ENCODE data around the gene CYP46A1.
"Not testable (repeated sequence)": the region's sequence is repeated elsewhere in the genome, so short reads cannot be mapped to it uniquely, and the experiment has no call there.

CYP46A1 gene

DNA sequence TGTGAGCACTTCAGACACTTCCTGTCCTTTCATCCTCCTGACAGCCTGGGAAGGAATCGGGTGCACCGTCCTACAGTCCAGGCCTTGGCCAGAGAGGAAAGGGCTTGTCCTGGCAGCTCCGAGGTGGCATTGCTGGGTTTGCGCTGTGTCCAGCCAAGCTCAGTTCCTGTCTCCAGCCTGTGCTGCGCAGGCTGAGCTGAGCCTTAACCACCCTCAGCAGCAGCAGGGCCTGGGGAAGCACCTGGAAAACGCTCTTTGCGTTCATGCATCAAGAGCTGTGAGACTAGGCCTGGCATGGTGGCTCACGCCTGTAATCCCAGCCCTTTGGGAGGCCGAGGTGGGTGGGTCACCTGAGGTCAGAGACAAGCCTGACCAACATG, 75.4 kb downstream of the CYP46A1 start:
- Histone ChIP-seq H3K27me3 (no peaks in the 10 kb centered on the region), H3K36me3 (no peaks in the 10 kb centered on the region), H3K4me1 (no peaks in the 10 kb centered on the region), H3K9me3 (no peaks in the 10 kb centered on the region), H3K4me3 (ENCODE audit: low read depth, low read length) (no peak overlapping the region)
- no peak for DNase-seq
- TF ChIP-seq, protein P1, sequence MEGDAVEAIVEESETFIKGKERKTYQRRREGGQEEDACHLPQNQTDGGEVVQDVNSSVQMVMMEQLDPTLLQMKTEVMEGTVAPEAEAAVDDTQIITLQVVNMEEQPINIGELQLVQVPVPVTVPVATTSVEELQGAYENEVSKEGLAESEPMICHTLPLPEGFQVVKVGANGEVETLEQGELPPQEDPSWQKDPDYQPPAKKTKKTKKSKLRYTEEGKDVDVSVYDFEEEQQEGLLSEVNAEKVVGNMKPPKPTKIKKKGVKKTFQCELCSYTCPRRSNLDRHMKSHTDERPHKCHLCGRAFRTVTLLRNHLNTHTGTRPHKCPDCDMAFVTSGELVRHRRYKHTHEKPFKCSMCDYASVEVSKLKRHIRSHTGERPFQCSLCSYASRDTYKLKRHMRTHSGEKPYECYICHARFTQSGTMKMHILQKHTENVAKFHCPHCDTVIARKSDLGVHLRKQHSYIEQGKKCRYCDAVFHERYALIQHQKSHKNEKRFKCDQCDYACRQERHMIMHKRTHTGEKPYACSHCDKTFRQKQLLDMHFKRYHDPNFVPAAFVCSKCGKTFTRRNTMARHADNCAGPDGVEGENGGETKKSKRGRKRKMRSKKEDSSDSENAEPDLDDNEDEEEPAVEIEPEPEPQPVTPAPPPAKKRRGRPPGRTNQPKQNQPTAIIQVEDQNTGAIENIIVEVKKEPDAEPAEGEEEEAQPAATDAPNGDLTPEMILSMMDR (IDR thresholded peaks at IDR 0.05; ENCODE audit: low read depth, low read length): no peak

DNA sequence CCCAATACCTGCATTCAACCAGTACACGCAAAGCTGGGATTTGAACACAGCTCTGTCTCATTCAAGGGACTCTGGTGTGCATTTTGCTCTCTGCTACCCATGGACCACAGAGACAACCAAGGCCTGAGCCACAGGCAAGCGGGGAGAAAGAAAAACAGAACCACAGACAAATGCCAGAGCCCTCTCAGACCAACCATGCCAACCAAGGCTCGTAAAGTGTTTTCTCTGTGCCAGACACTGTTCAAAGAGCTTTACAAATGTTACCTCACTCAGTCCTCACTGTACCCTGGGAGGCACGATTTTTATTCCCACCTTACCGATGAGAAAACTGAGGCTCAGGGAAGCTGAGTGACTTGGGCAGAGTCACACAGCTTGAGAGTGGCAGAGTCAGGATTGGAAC, 76.7 kb downstream of the CYP46A1 start:
- Histone ChIP-seq H3K9me3 (no peaks in the 10 kb centered on the region), H3K4me1 (no peaks in the 10 kb centered on the region), H3K27me3 (no peaks in the 10 kb centered on the region), H3K4me3 (ENCODE audit: low read depth, low read length) (no peak overlapping the region), H3K36me3 (no peaks in the 10 kb centered on the region)
- TF ChIP-seq, protein P1 (IDR thresholded peaks at IDR 0.05; ENCODE audit: low read depth, low read length): no peak
- DNase-seq: no peak

DNA sequence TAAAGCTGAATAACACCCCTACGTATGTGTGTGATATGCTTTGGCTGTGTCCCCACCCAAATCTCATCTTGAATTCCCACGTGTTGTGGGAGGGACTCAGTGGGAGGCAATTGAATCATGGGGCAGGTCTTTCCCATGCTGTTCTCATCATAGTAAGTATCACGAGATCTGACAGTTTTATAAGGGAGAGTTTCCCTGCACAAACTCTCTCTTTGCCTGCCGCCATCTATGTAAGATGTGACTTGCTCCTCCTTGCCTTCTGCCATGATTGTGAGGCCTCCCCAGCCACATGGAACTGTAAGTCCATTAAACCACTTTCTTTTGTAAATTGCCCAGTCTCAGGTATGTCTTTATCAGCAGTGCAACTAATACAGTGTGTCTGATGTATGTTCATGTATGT, 78.8 kb downstream of the CYP46A1 start:
- not testable (repeated sequence) for H3K27me3 ChIP-seq; H3K4me3 ChIP-seq (ENCODE audit: low read depth, low read length); DNase-seq; H3K36me3 ChIP-seq; H3K9me3 ChIP-seq; H3K4me1 ChIP-seq

DNA sequence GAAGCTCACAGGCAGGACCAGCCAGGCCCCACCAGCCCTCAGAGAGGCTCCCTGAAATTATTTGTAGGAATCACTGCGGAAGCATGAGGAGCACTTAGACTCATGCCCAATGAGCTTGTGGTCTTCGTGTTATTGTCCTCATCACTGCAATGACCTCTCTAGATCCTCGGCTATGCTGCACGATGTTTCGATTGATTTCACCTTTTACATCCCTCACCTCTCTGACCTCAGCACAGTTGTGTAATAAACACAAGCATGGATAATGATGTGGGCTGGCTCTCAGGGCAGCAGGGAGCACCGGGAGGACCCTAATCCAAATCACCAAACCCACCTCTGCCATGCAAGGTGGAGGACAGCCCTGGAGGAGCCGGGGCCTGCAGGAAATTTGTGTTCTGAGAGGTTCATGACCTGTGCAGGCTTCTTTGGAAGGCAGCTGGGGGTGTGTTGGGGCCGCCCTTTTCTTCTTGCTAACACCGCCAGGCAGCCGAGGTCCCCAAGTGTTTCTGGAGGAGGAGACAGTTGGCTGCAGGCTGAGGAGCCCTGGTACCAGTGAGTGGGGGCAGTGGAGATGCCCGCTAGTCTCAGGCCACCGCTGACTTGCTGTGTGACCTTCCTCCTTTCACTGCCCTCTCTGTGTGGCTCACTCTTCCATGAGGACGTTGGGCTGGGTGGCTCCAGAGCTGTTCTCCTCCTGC, 79.6 kb downstream of the CYP46A1 start:
- TF ChIP-seq, protein P1 (IDR thresholded peaks at IDR 0.05; ENCODE audit: low read depth, low read length): no peak
- Histone ChIP-seq H3K36me3 (no peaks in the 10 kb centered on the region), H3K4me1 (no peaks in the 10 kb centered on the region), H3K27me3 (no peaks in the 10 kb centered on the region), H3K9me3 (no peaks in the 10 kb centered on the region), H3K4me3 (ENCODE audit: low read depth, low read length) (no peak overlapping the region)
- no peak for DNase-seq

DNA sequence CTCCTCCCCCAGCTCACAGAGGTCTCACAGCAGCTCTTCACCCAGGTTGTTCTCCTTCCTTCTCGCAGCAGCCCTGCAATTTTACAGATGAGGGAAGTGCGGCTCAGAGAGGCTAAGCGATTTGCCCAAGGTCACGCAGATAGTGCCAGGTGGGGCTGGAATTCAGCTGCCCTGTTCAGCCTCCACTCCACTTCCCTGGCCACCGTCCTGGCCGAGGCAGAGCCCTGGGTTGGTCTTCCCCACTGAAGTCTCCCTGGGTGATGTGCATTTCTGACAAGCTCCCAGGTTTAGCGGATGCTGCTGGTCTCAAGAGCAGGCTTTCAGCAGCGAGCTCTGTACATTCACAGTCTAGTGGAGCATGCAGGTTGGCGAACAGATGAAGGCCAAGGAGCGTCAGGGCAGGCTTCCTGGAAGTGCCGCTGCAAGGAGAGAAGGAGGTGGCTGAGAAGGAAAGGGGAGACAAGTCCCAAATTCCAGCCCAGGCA, 80.2 kb downstream of the CYP46A1 start:
- H3K4me3 ChIP-seq (ENCODE audit: low read depth, low read length): no peak overlapping the region
- DNase-seq: no peak
- H3K4me1 ChIP-seq: no peaks in the 10 kb centered on the region
- H3K36me3 ChIP-seq: no peaks in the 10 kb centered on the region
- no peaks in the 10 kb centered on the region for H3K27me3 ChIP-seq
- no peaks in the 10 kb centered on the region for H3K9me3 ChIP-seq
- TF ChIP-seq, protein P1 (IDR thresholded peaks at IDR 0.05; ENCODE audit: low read depth, low read length): no peak

DNA sequence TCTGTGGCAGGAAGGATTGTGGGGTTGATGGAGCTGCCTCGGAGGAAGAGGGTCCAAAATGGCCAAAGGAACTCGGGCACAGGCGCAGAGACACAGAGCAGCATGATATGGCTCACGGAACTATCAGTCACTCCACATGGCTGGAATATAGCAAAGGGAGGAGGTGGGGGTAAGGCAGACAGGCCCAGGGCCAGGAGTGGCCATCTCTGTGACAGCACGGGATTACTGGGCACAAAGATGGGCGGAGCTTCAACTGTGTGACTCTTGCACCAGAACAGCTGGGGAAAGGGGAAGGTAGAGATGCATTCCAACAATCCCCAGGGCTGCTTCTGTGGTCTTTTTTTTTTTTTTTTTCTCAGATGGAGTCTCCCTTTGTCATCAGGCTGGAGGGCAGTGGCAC, 84.3 kb downstream of the CYP46A1 start:
- TF ChIP-seq, protein P1 (IDR thresholded peaks at IDR 0.05; ENCODE audit: low read depth, low read length): no peak
- H3K4me1 ChIP-seq: peaks cover 3% of the 10 kb centered on the region
- DNase-seq: no peak
- H3K27me3 ChIP-seq: no peaks in the 10 kb centered on the region
- H3K4me3 ChIP-seq (ENCODE audit: low read depth, low read length): no peak overlapping the region
- no peaks in the 10 kb centered on the region for H3K9me3 ChIP-seq
- H3K36me3 ChIP-seq: no peaks in the 10 kb centered on the region
